Gastrocnemius medialis (tissue), 4 donors: ENCODE data around the gene MAML2. TPM values are rescaled to one million over a fixed set of nuclear protein-coding genes. Genes with fewer than 3 reads are reported as not detected.
A peak's percentile ranks its signal among the peaks of the same experiment; 100 is the strongest.

Source experiments
- ATAC-seq, 2 donors: fragments of 150-250 bp; one replicate each; pipeline ENCODE4 v1.9.1; 2016
- DNase-seq, 2 donors: peaks; one replicate each; pipeline ENCODE4 v3.0.0-alpha.2; 2019
- H3K27ac ChIP-seq, 4 donors: fragments of 200-600 bp; sonication (generic); 1 replicate in 1 of 4; 2 replicates in 3 of 4; pipeline ENCODE4 v1.5.1; 2016 to 2018; ENCODE audit warnings: mild to moderate bottlenecking in 2 of 4, moderate library complexity in 1 of 4
- H3K27me3 ChIP-seq, 3 donors: fragments of 200-600 bp; sonication (generic) in 2 of 3; 1 replicate in 1 of 3; 2 replicates in 2 of 3; pipeline versions ENCODE4 v1.5.1 to v1.6.0; 2016 to 2019; ENCODE audit warnings: mild to moderate bottlenecking in 1 of 3, moderate library complexity in 1 of 3
- H3K36me3 ChIP-seq, 2 donors: fragments of 200-600 bp; sonication (generic) in 1 of 2; one replicate each; pipeline ENCODE4 v1.5.1; 2017 to 2018
- H3K4me1 ChIP-seq, 2 donors: fragments of 200-600 bp; sonication (generic) in 1 of 2; one replicate each; pipeline ENCODE4 v1.5.1; 2016 to 2017; ENCODE audit warnings: mild to moderate bottlenecking in 2 of 2
- H3K4me3 ChIP-seq, 4 donors: fragments of 200-600 bp; sonication (generic) in 3 of 4; 1 replicate in 1 of 4; 2 replicates in 3 of 4; pipeline ENCODE4 v1.5.1; 2016 to 2019; ENCODE audit warnings: mild to moderate bottlenecking in 2 of 4
- H3K9me3 ChIP-seq, 3 donors: fragments of 200-600 bp; sonication (generic) in 2 of 3; 1 replicate in 1 of 3; 2 replicates in 2 of 3; pipeline ENCODE4 v1.5.1; 2016 to 2019
- POLR2A ChIP-seq, 2 donors: fragments of 450-650 bp; IDR thresholded peaks; one replicate each; pipeline ENCODE4 v1.6.1; 2017; ENCODE audit warnings: antibody characterized with exemption in 2 of 2, mild to moderate bottlenecking in 2 of 2, moderate library complexity in 2 of 2
- in situ Hi-C, 4 donors: fragments of 200-750 bp; cut with MboI; loops; one replicate each; pipeline versions ENCODE4 v1.15.0 to v1.8.0; 2017; ENCODE audit warnings: low sequenced_read_pairs in 4 of 4
- intact Hi-C: fragments of 100-400 bp; cut with DNase I; formaldehyde crosslinking; loops from one replicate; pipeline ENCODE4 v1.15.1; 2023; ENCODE audit warnings: low total_unique reads
- total RNA-seq, 4 donors: library from RNA; depleted of rRNA; stranded (reverse); fragments of >200 nt; gene quantifications; one replicate each; pipeline versions ENCODE4 v1.1.0 to v1.2.3, GENCODE V29; 2016
- TF ChIP-seq, protein P1 (sequence below), 5 experiments: fragments of 450-650 bp in 3 of 5; fragments of 200-600 bp in 2 of 5; sonication (generic) in 2 of 5; IDR thresholded peaks in 4 of 5; conservative IDR thresholded peaks in 1 of 5; 1 replicate in 4 of 5; 2 replicates in 1 of 5; pipeline ENCODE4 v1.5.1; 2016 to 2019; ENCODE audit warnings: antibody characterized with exemption in 5 of 5, mild to moderate bottlenecking in 3 of 5, moderate library complexity in 3 of 5

Gene MAML2
- total RNA-seq, 4 donors from 2014 or later = 4.1 to 6.3 (median 4.8) TPM

DNA sequence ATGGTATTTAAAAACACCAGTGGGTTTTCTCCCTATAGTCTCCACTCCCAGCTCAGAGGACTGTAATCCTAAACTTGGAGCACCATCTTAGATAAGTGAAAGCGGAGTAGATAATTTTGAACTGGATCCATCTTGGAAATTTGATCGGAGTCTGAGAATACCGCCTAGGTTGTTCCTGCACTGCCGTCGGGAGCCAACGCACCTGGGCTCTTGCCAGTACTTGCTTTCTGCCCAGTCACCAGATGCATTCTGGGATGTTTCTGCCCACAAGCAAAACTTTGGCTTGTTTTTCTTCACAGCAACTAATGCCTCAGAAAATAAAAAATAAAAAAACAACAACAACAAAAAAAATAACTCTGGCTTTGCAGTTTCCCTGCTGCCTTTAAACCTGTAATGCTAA lies 306.1 kb downstream of the MAML2 start:
- in situ Hi-C loops = no loop called here
- Histone ChIP-seq H3K4me1 (peaks cover 12 to 13% of the 10 kb centered on the region in 2 donors), H3K27ac (no peak overlapping the region), H3K4me3 (peak overlapping the region in 1 of 4 donors; percentile 29), H3K27me3 (no peaks in the 10 kb centered on the region), H3K9me3 (no peaks in the 10 kb centered on the region), H3K36me3 (no peaks in the 10 kb centered on the region)
- TF ChIP-seq, protein P1, sequence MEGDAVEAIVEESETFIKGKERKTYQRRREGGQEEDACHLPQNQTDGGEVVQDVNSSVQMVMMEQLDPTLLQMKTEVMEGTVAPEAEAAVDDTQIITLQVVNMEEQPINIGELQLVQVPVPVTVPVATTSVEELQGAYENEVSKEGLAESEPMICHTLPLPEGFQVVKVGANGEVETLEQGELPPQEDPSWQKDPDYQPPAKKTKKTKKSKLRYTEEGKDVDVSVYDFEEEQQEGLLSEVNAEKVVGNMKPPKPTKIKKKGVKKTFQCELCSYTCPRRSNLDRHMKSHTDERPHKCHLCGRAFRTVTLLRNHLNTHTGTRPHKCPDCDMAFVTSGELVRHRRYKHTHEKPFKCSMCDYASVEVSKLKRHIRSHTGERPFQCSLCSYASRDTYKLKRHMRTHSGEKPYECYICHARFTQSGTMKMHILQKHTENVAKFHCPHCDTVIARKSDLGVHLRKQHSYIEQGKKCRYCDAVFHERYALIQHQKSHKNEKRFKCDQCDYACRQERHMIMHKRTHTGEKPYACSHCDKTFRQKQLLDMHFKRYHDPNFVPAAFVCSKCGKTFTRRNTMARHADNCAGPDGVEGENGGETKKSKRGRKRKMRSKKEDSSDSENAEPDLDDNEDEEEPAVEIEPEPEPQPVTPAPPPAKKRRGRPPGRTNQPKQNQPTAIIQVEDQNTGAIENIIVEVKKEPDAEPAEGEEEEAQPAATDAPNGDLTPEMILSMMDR (IDR thresholded peaks at IDR 0.05 in 4 of 5, conservative IDR thresholded peaks at IDR 0.05 in 1 of 5) = no peak
- TF ChIP-seq POLR2A (IDR thresholded peaks at IDR 0.05) = no peak
- intact Hi-C loops = no loop called here
- ATAC-seq (peak in 1 of 2 donors; percentile 71), DNase-seq (peak in 1 of 2 donors; percentile 35)

DNA sequence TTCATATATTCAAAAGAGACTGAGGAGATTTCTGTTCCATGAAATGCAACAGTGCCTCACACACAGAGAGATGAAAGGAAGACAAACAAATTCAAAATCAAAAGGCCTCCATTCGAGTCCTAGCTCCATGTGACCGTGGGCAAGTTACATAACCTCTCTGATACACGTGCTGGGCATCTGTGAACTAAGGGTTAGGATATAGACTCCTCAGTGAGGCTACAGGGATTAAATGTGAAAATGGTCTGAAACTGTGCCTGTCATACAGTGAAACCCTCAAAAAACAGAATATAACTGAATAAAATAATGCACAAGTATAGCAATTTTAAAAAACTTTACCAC lies 307.3 kb downstream of the MAML2 start:
- H3K9me3 ChIP-seq = no peaks in the 10 kb centered on the region
- H3K36me3 ChIP-seq = no peaks in the 10 kb centered on the region
- TF ChIP-seq, protein P1 (IDR thresholded peaks at IDR 0.05 in 4 of 5, conservative IDR thresholded peaks at IDR 0.05 in 1 of 5) = no peak
- TF ChIP-seq POLR2A (IDR thresholded peaks at IDR 0.05) = no peak
- in situ Hi-C loops (no loop called here), intact Hi-C loops (no loop called here)
- DNase-seq (no peak), ATAC-seq (no peak)
- no peak overlapping the region for H3K4me3 ChIP-seq
- H3K27me3 ChIP-seq = no peaks in the 10 kb centered on the region
- H3K4me1 ChIP-seq = peaks cover 12 to 13% of the 10 kb centered on the region in 2 donors
- H3K27ac ChIP-seq = no peak overlapping the region

DNA sequence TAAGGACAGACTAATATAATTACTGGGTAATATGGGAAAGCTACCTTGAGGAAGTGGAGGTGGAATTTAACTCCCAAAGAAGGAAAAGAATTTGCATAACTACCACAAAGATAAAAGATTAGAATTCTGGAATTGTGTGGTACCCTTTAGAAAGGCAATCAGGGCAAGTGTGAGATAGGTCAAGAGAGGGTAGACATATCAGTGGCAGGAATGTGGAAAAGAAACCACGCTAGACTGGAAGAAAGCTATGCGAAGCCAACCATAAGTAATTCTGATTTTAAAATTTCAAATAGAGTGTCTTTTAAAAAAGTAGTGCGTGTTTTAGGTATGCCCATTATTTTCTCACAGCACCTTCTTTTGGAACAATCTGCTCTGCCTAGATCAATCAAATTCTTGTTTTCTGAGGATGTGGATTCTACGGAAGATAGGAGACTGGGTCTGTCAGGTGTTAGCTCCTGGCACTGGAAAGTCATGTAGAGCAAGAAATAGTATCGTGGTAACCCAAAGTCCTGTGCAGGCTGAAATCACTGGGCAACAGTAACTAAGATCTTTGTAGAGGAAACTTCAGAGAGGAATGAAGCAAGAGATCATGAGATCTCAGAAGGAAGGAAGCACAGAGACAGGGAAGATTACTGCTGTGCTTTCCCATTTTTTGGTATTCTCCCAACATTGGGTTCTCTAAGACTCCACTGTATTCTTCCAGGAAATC lies 307.8 kb downstream of the MAML2 start:
- TF ChIP-seq, protein P1 (IDR thresholded peaks at IDR 0.05 in 4 of 5, conservative IDR thresholded peaks at IDR 0.05 in 1 of 5) = no peak
- TF ChIP-seq POLR2A (IDR thresholded peaks at IDR 0.05) = no peak
- Histone ChIP-seq H3K4me3 (no peak overlapping the region), H3K27ac (no peak overlapping the region), H3K27me3 (no peaks in the 10 kb centered on the region), H3K4me1 (peaks cover 12 to 13% of the 10 kb centered on the region in 2 donors), H3K36me3 (no peaks in the 10 kb centered on the region), H3K9me3 (no peaks in the 10 kb centered on the region)
- intact Hi-C loops = no loop called here
- no peak for DNase-seq
- ATAC-seq = peak in 1 of 2 donors; percentile 40
- in situ Hi-C loops = no loop called here

DNA sequence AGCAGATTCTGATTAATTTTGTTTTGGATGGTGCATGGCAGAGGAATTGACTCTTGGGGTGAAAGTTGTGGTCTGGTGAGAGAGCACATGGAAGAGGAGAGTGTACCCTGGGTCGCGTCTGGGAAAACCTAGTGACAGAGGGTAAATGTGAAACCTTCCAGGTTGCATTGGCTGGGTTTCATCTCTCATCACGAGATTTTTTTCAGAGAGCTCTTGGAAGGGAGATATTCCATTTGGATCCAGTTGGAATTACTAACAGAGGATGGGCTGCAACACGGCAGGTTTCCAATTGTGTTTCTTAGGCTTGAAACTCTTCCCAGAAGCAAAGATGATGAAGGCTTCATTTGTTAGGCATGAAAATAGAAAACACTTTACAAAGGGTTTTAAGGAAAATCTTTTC lies 309.4 kb downstream of the MAML2 start:
- intact Hi-C loops = no loop called here
- TF ChIP-seq, protein P1 (IDR thresholded peaks at IDR 0.05 in 4 of 5, conservative IDR thresholded peaks at IDR 0.05 in 1 of 5) = no peak
- TF ChIP-seq POLR2A (IDR thresholded peaks at IDR 0.05) = no peak
- ATAC-seq = peak in 1 of 2 donors; percentile 32

More for the DNA sequence above, 309.4 kb downstream of the MAML2 start:
- no peak overlapping the region for H3K4me3 ChIP-seq
- no peak for DNase-seq
- peaks cover 12 to 13% of the 10 kb centered on the region in 2 donors for H3K4me1 ChIP-seq
- no peaks in the 10 kb centered on the region for H3K27me3 ChIP-seq
- H3K9me3 ChIP-seq = no peaks in the 10 kb centered on the region
- in situ Hi-C loops = no loop called here
- H3K27ac ChIP-seq = no peak overlapping the region
- no peaks in the 10 kb centered on the region for H3K36me3 ChIP-seq
